ENCODE measurements around the gene AATK.

The AATK gene

GRCh38 chr17:81166033-81166492 lies at the start of gene AATK:
Gene AATK, minus strand, starts transcription at chr17:81166221. Its CDS starts 229 bp downstream, at chr17:81165992.
- no peak for DNase-seq

GRCh38 chr17:81213978-81214377 lies 48.0 kb upstream of the AATK start:
- no peak for DNase-seq

GRCh38 chr17:81212365-81212764 lies 46.3 kb upstream of the AATK start:
- no peak for DNase-seq

- DNase-seq = no peak
Measured at GRCh38 chr17:81210868-81211267, 44.8 kb upstream of the AATK start.

- no peak for DNase-seq
Measured at GRCh38 chr17:81210466-81210865, 44.4 kb upstream of the AATK start.

GRCh38 chr17:81209141-81209540 lies 43.1 kb upstream of the AATK start:
- no peak for DNase-seq

- no peak for DNase-seq
Measured at GRCh38 chr17:81208651-81209050, 42.6 kb upstream of the AATK start.

GRCh38 chr17:81207610-81208581 lies 41.9 kb upstream of the AATK start:
- DNase-seq = no peak

GRCh38 chr17:81206657-81207056 lies 40.6 kb upstream of the AATK start:
- no peak for DNase-seq

GRCh38 chr17:81206166-81206565 lies 40.1 kb upstream of the AATK start:
- DNase-seq = no peak

GRCh38 chr17:81204578-81204977 lies 38.6 kb upstream of the AATK start:
- no peak for DNase-seq

- no peak for DNase-seq
Measured at GRCh38 chr17:81203136-81203535, 37.1 kb upstream of the AATK start.

GRCh38 chr17:81202318-81202717 lies 36.3 kb upstream of the AATK start:
- no peak for DNase-seq

- DNase-seq = no peak
Measured at GRCh38 chr17:81200695-81201580, 34.9 kb upstream of the AATK start.

- no peak for DNase-seq
Measured at GRCh38 chr17:81200201-81200600, 34.2 kb upstream of the AATK start.

- no peak for DNase-seq
Measured at GRCh38 chr17:81199482-81199830, 33.4 kb upstream of the AATK start.

- DNase-seq = no peak
Measured at GRCh38 chr17:81198826-81199481, 32.9 kb upstream of the AATK start.

GRCh38 chr17:81197831-81198490 lies 31.9 kb upstream of the AATK start:
- no peak for DNase-seq

GRCh38 chr17:81197409-81197795 lies 31.4 kb upstream of the AATK start:
- DNase-seq = no peak

GRCh38 chr17:81196505-81197408 lies 30.7 kb upstream of the AATK start:
- DNase-seq = no peak

GRCh38 chr17:81195941-81196495 lies 30.0 kb upstream of the AATK start:
- no peak for DNase-seq

Data from activated CD8-positive, alpha-beta memory T cell treated with anti-CD3 and anti-CD28 coated beads, Interleukin-2, amount 50 U/mL, for 4 hours (primary cell).